ENCODE measurements around the gene CD300E. TPM values are rescaled to one million over a fixed set of nuclear protein-coding genes. Genes with fewer than 3 reads are reported as not detected.

Gene CD300E
- total RNA-seq, 1 donor from 2014 or later, result not detected

DNA sequence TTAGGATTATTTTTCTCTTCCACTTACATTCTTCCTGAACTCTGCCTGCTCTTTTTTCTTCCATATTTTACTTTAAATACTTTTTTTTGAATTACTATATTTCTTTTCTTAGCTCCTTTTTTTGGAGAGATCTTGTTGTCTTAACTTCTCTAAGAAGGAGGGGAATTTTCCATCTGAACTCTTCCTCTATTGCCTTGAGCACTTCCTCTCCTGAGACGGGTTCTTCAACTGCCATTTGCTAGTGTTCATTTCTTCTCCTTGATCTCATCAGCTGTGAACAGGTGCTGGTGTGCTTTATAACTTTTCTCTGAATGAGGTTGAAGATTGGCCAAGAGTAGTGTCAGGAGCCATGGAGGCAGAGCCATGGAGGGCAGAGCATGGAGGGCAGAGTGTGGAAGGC, 16.3 kb downstream of the CD300E start:
- TF ChIP-seq, protein P1, sequence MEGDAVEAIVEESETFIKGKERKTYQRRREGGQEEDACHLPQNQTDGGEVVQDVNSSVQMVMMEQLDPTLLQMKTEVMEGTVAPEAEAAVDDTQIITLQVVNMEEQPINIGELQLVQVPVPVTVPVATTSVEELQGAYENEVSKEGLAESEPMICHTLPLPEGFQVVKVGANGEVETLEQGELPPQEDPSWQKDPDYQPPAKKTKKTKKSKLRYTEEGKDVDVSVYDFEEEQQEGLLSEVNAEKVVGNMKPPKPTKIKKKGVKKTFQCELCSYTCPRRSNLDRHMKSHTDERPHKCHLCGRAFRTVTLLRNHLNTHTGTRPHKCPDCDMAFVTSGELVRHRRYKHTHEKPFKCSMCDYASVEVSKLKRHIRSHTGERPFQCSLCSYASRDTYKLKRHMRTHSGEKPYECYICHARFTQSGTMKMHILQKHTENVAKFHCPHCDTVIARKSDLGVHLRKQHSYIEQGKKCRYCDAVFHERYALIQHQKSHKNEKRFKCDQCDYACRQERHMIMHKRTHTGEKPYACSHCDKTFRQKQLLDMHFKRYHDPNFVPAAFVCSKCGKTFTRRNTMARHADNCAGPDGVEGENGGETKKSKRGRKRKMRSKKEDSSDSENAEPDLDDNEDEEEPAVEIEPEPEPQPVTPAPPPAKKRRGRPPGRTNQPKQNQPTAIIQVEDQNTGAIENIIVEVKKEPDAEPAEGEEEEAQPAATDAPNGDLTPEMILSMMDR (conservative IDR thresholded peaks at IDR 0.05; ENCODE audit: low read depth, low read length), result no peak
- H3K4me3 ChIP-seq (ENCODE audit: low read depth, low read length), result no peak overlapping the region
- DNase-seq (ENCODE audit: low read depth), result no peak

DNA sequence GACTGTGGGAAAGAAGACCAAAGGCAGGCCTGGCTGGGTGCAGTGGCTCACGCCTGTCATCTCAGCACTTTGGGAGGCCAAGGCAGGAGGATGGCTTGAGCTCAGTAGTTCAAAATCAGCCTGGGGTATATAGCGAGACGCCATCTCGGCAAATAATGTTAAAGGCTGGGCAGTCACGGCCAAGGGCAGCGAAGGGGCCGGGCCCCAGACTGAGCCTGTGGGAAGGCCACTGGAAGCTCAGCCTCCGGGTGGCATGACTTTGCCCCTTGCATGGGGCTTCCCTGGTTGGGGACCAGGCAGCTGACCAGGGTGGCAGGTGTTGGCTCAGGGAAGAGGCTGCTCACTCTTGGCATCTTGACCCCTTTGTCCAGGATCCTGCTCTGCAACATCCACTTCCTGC, 17.5 kb downstream of the CD300E start:
- no peak overlapping the region for H3K4me3 ChIP-seq (ENCODE audit: low read depth, low read length)
- TF ChIP-seq, protein P1 (conservative IDR thresholded peaks at IDR 0.05; ENCODE audit: low read depth, low read length), result no peak
- DNase-seq (ENCODE audit: low read depth), result no peak

DNA sequence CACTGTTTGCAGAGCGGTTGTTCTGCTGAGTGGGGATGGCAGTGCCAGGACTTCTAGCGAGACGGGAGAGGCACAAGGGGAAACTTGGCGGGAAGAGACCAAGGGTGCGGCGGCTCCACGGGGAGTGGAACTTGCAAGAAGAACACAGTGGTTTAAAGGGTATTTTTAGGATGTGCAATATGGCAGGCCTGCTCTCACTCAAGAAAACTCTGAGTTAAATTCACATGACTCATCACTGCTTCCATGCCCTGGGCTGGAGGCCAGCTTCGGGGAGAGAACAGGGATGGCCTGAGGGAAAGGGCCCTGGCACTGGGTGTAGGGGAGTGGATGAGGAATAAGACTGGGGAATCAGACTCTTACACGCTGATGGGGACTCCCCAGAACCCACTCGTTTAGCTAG, 18.2 kb downstream of the CD300E start:
- TF ChIP-seq, protein P1 (conservative IDR thresholded peaks at IDR 0.05; ENCODE audit: low read depth, low read length), result no peak
- H3K4me3 ChIP-seq (ENCODE audit: low read depth, low read length), result no peak overlapping the region
- DNase-seq (ENCODE audit: low read depth), result peak; percentile 12

DNA sequence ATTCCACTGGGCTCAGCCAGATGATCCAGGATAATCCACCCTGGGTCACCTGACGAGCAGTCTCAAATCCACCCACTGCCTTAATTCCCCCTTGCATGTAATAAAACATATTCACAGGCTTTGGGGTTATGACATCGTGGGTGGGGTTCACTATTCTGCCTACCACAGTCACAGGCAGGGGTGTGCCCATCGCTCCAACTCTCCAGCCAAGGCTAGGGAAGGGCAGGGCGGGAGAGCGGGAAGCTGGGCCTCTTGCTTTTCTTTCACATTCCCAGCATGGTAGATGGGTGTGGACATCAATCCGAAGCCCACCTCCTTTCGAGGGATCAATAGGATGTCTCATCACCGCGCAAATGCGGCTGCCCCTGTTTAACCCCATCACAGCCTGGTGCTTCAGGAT, 18.8 kb downstream of the CD300E start:
- no peak for DNase-seq (ENCODE audit: low read depth)
- no peak overlapping the region for H3K4me3 ChIP-seq (ENCODE audit: low read depth, low read length)
- TF ChIP-seq, protein P1 (conservative IDR thresholded peaks at IDR 0.05; ENCODE audit: low read depth, low read length), result no peak

DNA sequence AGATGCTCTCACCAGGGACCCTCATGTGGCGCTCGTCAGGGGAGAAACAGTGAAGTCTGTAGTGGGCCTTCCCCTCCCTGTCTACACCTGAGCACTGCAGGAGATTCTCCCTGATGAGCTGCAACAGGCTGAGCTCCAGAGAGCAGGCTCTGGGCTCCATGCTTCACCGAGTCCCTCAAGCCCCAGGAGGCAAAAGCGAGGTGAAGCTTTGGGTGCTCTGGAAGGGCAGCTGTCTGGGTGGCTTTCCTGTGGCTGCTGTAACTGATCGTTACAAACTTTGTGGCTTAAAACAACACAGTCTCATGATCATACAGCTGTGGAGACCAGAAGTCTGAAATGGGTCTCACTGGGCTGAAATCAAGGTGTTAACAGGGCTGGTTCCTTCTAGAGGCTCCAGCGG, 19.3 kb downstream of the CD300E start:
- no peak for DNase-seq (ENCODE audit: low read depth)
- no peak overlapping the region for H3K4me3 ChIP-seq (ENCODE audit: low read depth, low read length)
- TF ChIP-seq, protein P1 (conservative IDR thresholded peaks at IDR 0.05; ENCODE audit: low read depth, low read length), result no peak

DNA sequence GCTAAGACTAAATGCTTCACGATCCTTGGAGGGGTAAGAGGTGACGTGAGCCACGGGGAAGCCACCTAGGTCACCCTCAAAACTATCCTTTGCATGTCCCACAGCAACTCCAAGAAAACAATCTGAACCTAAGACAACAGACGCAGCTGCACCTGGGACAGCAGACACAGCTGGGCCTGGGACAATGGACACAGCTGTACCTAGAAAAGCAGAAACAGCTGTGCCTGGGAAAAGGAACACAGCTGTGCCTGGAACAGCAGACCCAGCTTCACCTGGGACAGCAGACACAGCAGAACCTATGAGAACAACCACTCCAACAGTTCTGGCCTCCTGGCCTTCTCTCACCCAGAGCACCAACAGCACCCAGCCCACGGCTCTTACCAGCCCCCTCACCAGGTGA, 19.8 kb downstream of the CD300E start:
- TF ChIP-seq, protein P1 (conservative IDR thresholded peaks at IDR 0.05; ENCODE audit: low read depth, low read length), result no peak
- no peak for DNase-seq (ENCODE audit: low read depth)
- H3K4me3 ChIP-seq (ENCODE audit: low read depth, low read length), result no peak overlapping the region

DNA sequence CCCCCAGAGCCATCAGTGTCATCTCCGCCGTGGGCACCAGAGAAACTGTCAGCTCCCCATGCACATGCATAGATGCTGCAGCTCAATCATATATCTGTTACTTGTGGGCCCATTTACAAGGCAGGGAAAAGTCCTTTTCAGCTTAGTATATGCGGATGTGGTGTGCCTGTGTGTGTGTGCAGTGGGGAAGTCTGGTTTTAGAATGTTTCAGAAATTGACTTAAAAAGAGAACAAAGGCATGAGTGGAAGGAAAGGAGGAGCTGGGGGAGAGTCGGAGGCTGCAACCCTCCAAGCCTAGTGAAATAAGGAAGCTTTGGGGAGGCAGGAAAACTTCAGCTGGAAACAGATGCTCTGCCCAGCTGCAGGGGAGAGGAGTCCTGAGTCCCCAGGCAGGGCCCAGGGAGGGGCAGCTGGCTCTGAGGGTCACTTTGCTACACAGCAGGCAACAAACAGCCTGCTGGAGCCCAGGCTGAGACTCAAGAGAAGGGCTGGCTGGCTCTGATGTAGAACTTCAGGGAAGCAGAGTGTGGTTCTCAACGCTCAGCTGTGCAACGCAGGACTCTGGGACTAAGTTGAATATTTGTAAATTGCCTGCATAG, 20.4 kb downstream of the CD300E start:
- TF ChIP-seq, protein P1 (conservative IDR thresholded peaks at IDR 0.05; ENCODE audit: low read depth, low read length), result no peak
- DNase-seq (ENCODE audit: low read depth), result no peak
- no peak overlapping the region for H3K4me3 ChIP-seq (ENCODE audit: low read depth, low read length)

Data from epithelial cell of proximal tubule (primary cell).